Stomach smooth muscle (tissue), 2 donors: Measurements from ENCODE around the gene PI4KA.
"Not testable (repeated sequence)": the region's sequence is repeated elsewhere in the genome, so short reads cannot be mapped to it uniquely, and the experiment has no call there.

Experiments
- H3K27ac ChIP-seq: one replicate; pipeline ENCODE4 v1.7.0; 2013; ENCODE audit warnings: mild to moderate bottlenecking, low read length, inconsistent platforms
- H3K27me3 ChIP-seq, 2 donors: one replicate each; pipeline ENCODE4 v1.7.0; 2013; ENCODE audit warnings: low read length in 2 of 2; ENCODE audit not compliant: insufficient read depth in 2 of 2, control insufficient read depth in 1 of 2
- H3K36me3 ChIP-seq, 2 donors: one replicate each; pipeline ENCODE4 v1.7.0; 2013; ENCODE audit warnings: low read length in 2 of 2; ENCODE audit not compliant: control insufficient read depth in 2 of 2, insufficient read depth in 2 of 2
- H3K4me1 ChIP-seq: one replicate; pipeline ENCODE4 v1.7.0; 2013; ENCODE audit warnings: low read length; ENCODE audit not compliant: control insufficient read depth, insufficient read depth
- H3K4me3 ChIP-seq, 2 donors: one replicate each; pipeline ENCODE4 v1.7.0; 2013; ENCODE audit warnings: low read length in 2 of 2
- H3K9ac ChIP-seq, 2 donors: one replicate each; pipeline ENCODE4 v1.7.0; 2013; ENCODE audit warnings: low read length in 2 of 2, mild to moderate bottlenecking in 1 of 2
- H3K9me3 ChIP-seq, 2 donors: one replicate each; pipeline ENCODE4 v1.7.0; 2013; ENCODE audit warnings: low read length in 2 of 2; ENCODE audit not compliant: control insufficient read depth in 2 of 2
- donor health status: healthy.
- donor health status: Pancreatic carcinoma.

Gene PI4KA

GRCh38 chr22:20713116-20713515, 145.5 kb downstream of the PI4KA start:
- H3K9me3 ChIP-seq, H3K36me3 ChIP-seq, H3K27ac ChIP-seq, H3K9ac ChIP-seq, H3K4me3 ChIP-seq, H3K4me1 ChIP-seq, H3K27me3 ChIP-seq: not testable (repeated sequence)

GRCh38 chr22:20709966-20710365, 148.6 kb downstream of the PI4KA start:
- H3K9me3 ChIP-seq, H3K36me3 ChIP-seq, H3K9ac ChIP-seq, H3K27me3 ChIP-seq, H3K4me1 ChIP-seq, H3K4me3 ChIP-seq, H3K27ac ChIP-seq: not testable (repeated sequence)

- not testable (repeated sequence) for H3K36me3 ChIP-seq, H3K4me3 ChIP-seq, H3K9ac ChIP-seq, H3K27ac ChIP-seq, H3K9me3 ChIP-seq, H3K27me3 ChIP-seq, H3K4me1 ChIP-seq
Observed at GRCh38 chr22:20707549-20708118, 151.0 kb downstream of the PI4KA start.

- H3K9ac ChIP-seq, H3K36me3 ChIP-seq, H3K9me3 ChIP-seq, H3K4me1 ChIP-seq, H3K27me3 ChIP-seq, H3K27ac ChIP-seq: not testable (repeated sequence)
- peak overlapping the region in 1 of 2 donors; percentile 47 for H3K4me3 ChIP-seq
Observed at GRCh38 chr22:20703816-20704609, 154.6 kb downstream of the PI4KA start.

GRCh38 chr22:20703414-20703806, 155.2 kb downstream of the PI4KA start:
- not testable (repeated sequence) for H3K4me1 ChIP-seq, H3K9me3 ChIP-seq, H3K27ac ChIP-seq, H3K9ac ChIP-seq, H3K27me3 ChIP-seq, H3K36me3 ChIP-seq
- peak overlapping the region in 1 of 2 donors; percentile 47 for H3K4me3 ChIP-seq

- peak overlapping the region; percentile 66 to 79 for H3K4me3 ChIP-seq
- not testable (repeated sequence) for H3K27me3 ChIP-seq, H3K9me3 ChIP-seq, H3K27ac ChIP-seq, H3K9ac ChIP-seq, H3K36me3 ChIP-seq, H3K4me1 ChIP-seq
Observed at GRCh38 chr22:20702546-20703413, 155.8 kb downstream of the PI4KA start.

GRCh38 chr22:20702175-20702545, 156.5 kb downstream of the PI4KA start:
- H3K4me3 ChIP-seq: peak overlapping the region; percentile 66 to 79
- not testable (repeated sequence) for H3K27ac ChIP-seq, H3K9ac ChIP-seq, H3K27me3 ChIP-seq, H3K36me3 ChIP-seq, H3K9me3 ChIP-seq, H3K4me1 ChIP-seq

GRCh38 chr22:20701680-20702136, 156.9 kb downstream of the PI4KA start:
- not testable (repeated sequence) for H3K36me3 ChIP-seq, H3K9me3 ChIP-seq, H3K27ac ChIP-seq, H3K9ac ChIP-seq, H3K27me3 ChIP-seq, H3K4me3 ChIP-seq, H3K4me1 ChIP-seq

- H3K4me3 ChIP-seq, H3K9ac ChIP-seq, H3K27ac ChIP-seq, H3K36me3 ChIP-seq, H3K4me1 ChIP-seq, H3K9me3 ChIP-seq, H3K27me3 ChIP-seq: not testable (repeated sequence)
Observed at GRCh38 chr22:20700347-20700746, 158.3 kb downstream of the PI4KA start.

- H3K36me3 ChIP-seq, H3K9me3 ChIP-seq: not testable (repeated sequence)
Observed at GRCh38 chr22:20699856-20700255, 158.8 kb downstream of the PI4KA start.

More at GRCh38 chr22:20699856-20700255, 158.8 kb downstream of the PI4KA start:
- not testable (repeated sequence) for H3K4me1 ChIP-seq, H3K27me3 ChIP-seq, H3K9ac ChIP-seq, H3K27ac ChIP-seq, H3K4me3 ChIP-seq
